MG63 (cell line): Measurements from ENCODE around the gene TNIK. TPM values are rescaled to one million over a fixed set of nuclear protein-coding genes. Genes with fewer than 3 reads are reported as not detected.

Experiments used
- DNase-seq: peaks from one replicate; pipeline ENCODE4 v3.0.0-alpha.2; 2020
- H3K27me3 ChIP-seq: fragments of 250-450 bp; sonication (Bioruptor Pico); 2 replicates; pipeline ENCODE4 v1.5.1; 2020; ENCODE audit warnings: mild to moderate bottlenecking, moderate library complexity
- H3K36me3 ChIP-seq: fragments of 250-450 bp; sonication (Bioruptor Pico); 2 replicates; pipeline ENCODE4 v1.5.1; 2020; ENCODE audit warnings: mild to moderate bottlenecking, moderate library complexity
- H3K4me3 ChIP-seq: fragments of 250-450 bp; sonication (Bioruptor Pico); 2 replicates; pipeline ENCODE4 v1.5.1; 2020; ENCODE audit warnings: mild to moderate bottlenecking, moderate library complexity
- H3K9me3 ChIP-seq: fragments of 250-450 bp; sonication (Bioruptor Pico); 2 replicates; pipeline ENCODE4 v1.5.1; 2020; ENCODE audit warnings: mild to moderate bottlenecking, moderate library complexity
- total RNA-seq: library from RNA; depleted of rRNA; stranded (reverse); fragments of >200 nt; shearing (Covaris generic); gene quantifications from 2 replicates; pipeline ENCODE4 v1.2.3, GENCODE V29; 2014; ENCODE audit warnings: low replicate concordance

TNIK gene
- total RNA-seq, 1 experiment from 2014 or later: 0.07 TPM

GRCh38 chr3:171177056-171177455, 283.1 kb downstream of the TNIK start:
- H3K9me3 ChIP-seq: no peaks in the 10 kb centered on the region
- H3K36me3 ChIP-seq: no peaks in the 10 kb centered on the region
- no peaks in the 10 kb centered on the region for H3K27me3 ChIP-seq
- H3K4me3 ChIP-seq: no peak overlapping the region
- no peak for DNase-seq

- Histone ChIP-seq H3K9me3 (no peaks in the 10 kb centered on the region), H3K36me3 (no peaks in the 10 kb centered on the region), H3K4me3 (peak overlapping the region; percentile 27; the same call in 1 of the 2 replicates), H3K27me3 (no peaks in the 10 kb centered on the region)
- DNase-seq: no peak
These were observed 283.8 kb downstream of the TNIK start for GRCh38 chr3:171176244-171176933.

DNA sequence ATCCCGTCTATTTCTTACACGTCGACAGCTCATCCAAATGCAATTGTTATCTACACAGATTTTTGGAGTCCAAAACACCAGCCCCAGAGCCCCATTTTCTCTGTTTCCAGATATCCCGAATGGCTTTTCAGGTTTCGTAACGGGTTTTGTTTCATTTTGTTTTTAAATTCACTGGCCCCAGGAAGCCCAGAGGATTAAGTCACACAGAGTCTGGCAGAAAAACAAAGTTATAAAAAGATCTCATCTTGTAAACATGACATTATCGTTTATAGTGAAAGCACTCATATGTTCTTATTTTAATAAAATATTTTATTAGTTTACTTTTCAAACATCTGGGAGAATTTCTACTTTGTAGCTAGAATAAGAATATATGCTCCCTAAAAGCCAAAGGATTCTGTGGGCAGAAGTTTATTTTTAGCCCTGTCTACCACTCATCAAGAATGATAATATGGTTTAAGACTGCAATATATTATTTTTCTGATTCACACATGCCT, 284.4 kb downstream of the TNIK start:
- Histone ChIP-seq H3K4me3 (peak overlapping the region; percentile 27), H3K9me3 (no peaks in the 10 kb centered on the region), H3K27me3 (no peaks in the 10 kb centered on the region), H3K36me3 (no peaks in the 10 kb centered on the region)
- no peak for DNase-seq

GRCh38 chr3:171173736-171174135, 286.5 kb downstream of the TNIK start:
- Histone ChIP-seq H3K4me3 (no peak overlapping the region), H3K36me3 (no peaks in the 10 kb centered on the region), H3K9me3 (no peaks in the 10 kb centered on the region), H3K27me3 (no peaks in the 10 kb centered on the region; the same call in 1 of the 2 replicates)
- DNase-seq: no peak

GRCh38 chr3:171172070-171172469, 288.1 kb downstream of the TNIK start:
- Histone ChIP-seq H3K36me3 (no peaks in the 10 kb centered on the region), H3K9me3 (no peaks in the 10 kb centered on the region), H3K4me3 (no peak overlapping the region), H3K27me3 (no peaks in the 10 kb centered on the region; the same call in 1 of the 2 replicates)
- no peak for DNase-seq

- Histone ChIP-seq H3K9me3 (no peaks in the 10 kb centered on the region), H3K4me3 (no peak overlapping the region), H3K36me3 (no peaks in the 10 kb centered on the region), H3K27me3 (no peaks in the 10 kb centered on the region; the same call in 1 of the 2 replicates)
- DNase-seq: no peak
These were observed 290.3 kb downstream of the TNIK start for GRCh38 chr3:171169866-171170265.

DNA sequence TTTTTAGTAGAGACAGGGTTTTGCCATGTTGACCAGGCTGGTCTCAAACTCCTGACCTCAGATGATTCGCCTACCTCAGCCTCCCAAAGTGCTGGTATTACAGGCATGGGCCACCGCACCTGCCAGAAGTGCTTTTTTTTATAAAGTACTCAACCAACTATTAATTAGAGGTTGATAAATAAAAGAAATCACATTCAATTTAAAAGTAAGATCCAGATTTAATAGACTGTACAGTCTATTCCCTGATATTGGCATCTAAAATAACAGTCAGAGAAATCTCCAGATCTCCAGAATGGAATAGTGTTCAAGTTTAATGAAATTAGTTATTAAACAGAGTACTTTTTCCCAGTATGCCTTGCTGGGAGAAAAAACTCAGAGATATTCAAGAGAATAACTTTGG, 290.8 kb downstream of the TNIK start:
- Histone ChIP-seq H3K4me3 (no peak overlapping the region), H3K9me3 (no peaks in the 10 kb centered on the region)

DNA sequence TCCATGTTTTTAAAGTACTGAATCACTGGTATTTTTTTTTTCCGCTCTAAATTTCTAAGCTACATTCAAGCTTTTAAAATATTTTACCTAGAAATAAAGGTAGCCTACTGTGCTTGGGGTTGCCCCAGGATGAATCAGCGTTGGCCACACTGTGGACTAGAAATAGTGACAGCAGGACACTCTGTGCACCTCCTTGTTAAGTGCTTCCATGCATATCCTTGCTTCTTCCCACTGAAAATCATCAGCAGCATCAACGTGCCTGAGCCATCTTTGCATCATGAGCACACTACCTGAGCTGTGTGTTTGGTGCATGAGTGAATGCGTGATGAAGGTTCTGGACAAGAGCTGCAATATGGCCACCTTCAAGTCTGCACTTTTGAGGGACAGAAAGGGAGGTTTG, 291.7 kb downstream of the TNIK start:
- DNase-seq: no peak
- no peak overlapping the region for H3K4me3 ChIP-seq
- no peaks in the 10 kb centered on the region; the same call in 1 of the 2 replicates for H3K27me3 ChIP-seq
- H3K36me3 ChIP-seq: no peaks in the 10 kb centered on the region
- no peaks in the 10 kb centered on the region for H3K9me3 ChIP-seq

More for the DNA sequence above, 290.8 kb downstream of the TNIK start:
- no peak for DNase-seq
- Histone ChIP-seq H3K36me3 (no peaks in the 10 kb centered on the region), H3K27me3 (no peaks in the 10 kb centered on the region; the same call in 1 of the 2 replicates)

DNA sequence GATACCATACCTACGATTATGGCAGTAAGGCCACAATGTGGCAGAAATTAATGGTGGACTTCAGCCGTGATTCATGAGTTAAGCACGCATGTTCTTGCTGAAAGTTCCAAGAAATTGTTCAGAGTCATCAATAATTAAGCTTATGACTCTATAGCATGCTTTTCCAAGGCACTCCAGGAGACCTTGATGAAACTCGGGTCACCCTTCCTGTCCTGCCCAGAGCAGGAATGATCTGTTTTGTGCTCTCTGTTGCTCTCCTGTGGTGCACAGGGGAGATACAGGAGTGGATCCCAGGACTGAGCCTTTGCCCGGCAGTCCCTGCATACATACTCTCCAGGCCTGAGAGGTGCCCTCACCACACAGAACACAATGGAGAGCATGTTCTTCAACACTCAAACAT, 292.1 kb downstream of the TNIK start:
- H3K27me3 ChIP-seq: no peaks in the 10 kb centered on the region; the same call in 1 of the 2 replicates
- H3K9me3 ChIP-seq: peaks cover 3% of the 10 kb centered on the region; the same call in 1 of the 2 replicates
- no peaks in the 10 kb centered on the region for H3K36me3 ChIP-seq
- peak; percentile 83 for DNase-seq
- H3K4me3 ChIP-seq: no peak overlapping the region

- Histone ChIP-seq H3K4me3 (no peak overlapping the region), H3K36me3 (no peaks in the 10 kb centered on the region), H3K27me3 (no peaks in the 10 kb centered on the region; the same call in 1 of the 2 replicates), H3K9me3 (peaks cover 9% of the 10 kb centered on the region)
- DNase-seq: no peak
These were observed 294.2 kb downstream of the TNIK start for GRCh38 chr3:171165983-171166382.

GRCh38 chr3:171165499-171165921, 294.7 kb downstream of the TNIK start:
- H3K4me3 ChIP-seq: no peak overlapping the region
- peaks cover 9% of the 10 kb centered on the region for H3K9me3 ChIP-seq
- H3K36me3 ChIP-seq: no peaks in the 10 kb centered on the region
- no peak for DNase-seq
- no peaks in the 10 kb centered on the region; the same call in 1 of the 2 replicates for H3K27me3 ChIP-seq

- DNase-seq: no peak
- Histone ChIP-seq H3K9me3 (peaks cover 9% of the 10 kb centered on the region), H3K4me3 (no peak overlapping the region), H3K36me3 (no peaks in the 10 kb centered on the region), H3K27me3 (no peaks in the 10 kb centered on the region)
These were observed 296.1 kb downstream of the TNIK start for GRCh38 chr3:171164067-171164465.

GRCh38 chr3:171163101-171164066, 296.8 kb downstream of the TNIK start:
- Histone ChIP-seq H3K4me3 (no peak overlapping the region), H3K36me3 (no peaks in the 10 kb centered on the region), H3K9me3 (peaks cover 9% of the 10 kb centered on the region), H3K27me3 (no peaks in the 10 kb centered on the region)
- no peak for DNase-seq

- H3K27me3 ChIP-seq: no peaks in the 10 kb centered on the region
- no peak overlapping the region for H3K4me3 ChIP-seq
- H3K36me3 ChIP-seq: no peaks in the 10 kb centered on the region
- DNase-seq: no peak
- H3K9me3 ChIP-seq: peaks cover 9% of the 10 kb centered on the region
These were observed 299.9 kb downstream of the TNIK start for GRCh38 chr3:171160325-171160724.

GRCh38 chr3:171159822-171160157, 300.4 kb downstream of the TNIK start:
- no peaks in the 10 kb centered on the region for H3K27me3 ChIP-seq
- no peaks in the 10 kb centered on the region for H3K36me3 ChIP-seq
- peaks cover 9% of the 10 kb centered on the region for H3K9me3 ChIP-seq
- H3K4me3 ChIP-seq: no peak overlapping the region
- DNase-seq: no peak

- Histone ChIP-seq H3K4me3 (no peak overlapping the region), H3K27me3 (no peaks in the 10 kb centered on the region), H3K9me3 (peaks cover 9% of the 10 kb centered on the region), H3K36me3 (no peaks in the 10 kb centered on the region)
- DNase-seq: no peak
These were observed 301.0 kb downstream of the TNIK start for GRCh38 chr3:171159024-171159821.
